OCI-LY1 (cell line): ENCODE results near the gene TBC1D14.

ENCODE experiments used
- H2AFZ ChIP-seq: fragments of 200-600 bp; sonication (generic), shearing (Covaris generic); 2 replicates; pipeline ENCODE4 v1.6.0; 2014; ENCODE audit warnings: antibody characterized with exemption, mild to moderate bottlenecking, low read length
- H3F3A ChIP-seq: fragments of 200-600 bp; sonication (generic), shearing (Covaris generic); 2 replicates; pipeline ENCODE4 v1.6.0; 2014; ENCODE audit warnings: mild to moderate bottlenecking, antibody characterized with exemption, low read length, moderate library complexity; ENCODE audit not compliant: insufficient read depth
- H3K27ac ChIP-seq: fragments of 200-600 bp; sonication (generic); 2 replicates; pipeline ENCODE4 v1.5.1; 2014; ENCODE audit warnings: low read length, mixed run types, mild to moderate bottlenecking, low read depth; ENCODE audit not compliant: poor library complexity, severe bottlenecking
- H3K27me3 ChIP-seq: fragments of 200-600 bp; sonication (generic); 2 replicates; pipeline ENCODE4 v1.6.0; 2014; ENCODE audit warnings: antibody characterized with exemption, mild to moderate bottlenecking, low read length, moderate library complexity; ENCODE audit not compliant: insufficient read depth
- H3K36me3 ChIP-seq: fragments of 200-600 bp; sonication (generic); 2 replicates; pipeline ENCODE4 v1.6.1; 2014; ENCODE audit warnings: mild to moderate bottlenecking, antibody characterized with exemption, low read length, moderate library complexity, mixed read lengths; ENCODE audit not compliant: insufficient read depth
- H3K4me1 ChIP-seq: fragments of 200-600 bp; sonication (generic); 2 replicates; pipeline ENCODE4 v1.5.1; 2014; ENCODE audit warnings: mild to moderate bottlenecking, low read length, moderate library complexity; ENCODE audit not compliant: insufficient read depth, severe bottlenecking
- H3K4me2 ChIP-seq: fragments of 200-600 bp; sonication (generic), shearing (Covaris generic); 2 replicates; pipeline ENCODE4 v1.6.1; 2014; ENCODE audit warnings: low read length
- H3K4me3 ChIP-seq: fragments of 200-600 bp; sonication (generic); 2 replicates; pipeline ENCODE4 v1.5.1; 2014; ENCODE audit warnings: low read length, low read depth, mild to moderate bottlenecking, mixed read lengths; ENCODE audit not compliant: poor library complexity, severe bottlenecking
- H3K79me2 ChIP-seq: fragments of 200-600 bp; shearing (Covaris generic); 2 replicates; pipeline ENCODE4 v1.6.1; 2016; ENCODE audit warnings: mixed run types, low read length, mixed read lengths; ENCODE audit not compliant: insufficient read depth
- H3K9ac ChIP-seq: fragments of 200-600 bp; sonication (generic), shearing (Covaris generic); 2 replicates; pipeline ENCODE4 v1.6.1; 2014; ENCODE audit warnings: mild to moderate bottlenecking, low read length, mixed read lengths
- H3K9me2 ChIP-seq: fragments of 200-600 bp; sonication (generic), shearing (Covaris generic); 2 replicates; pipeline ENCODE4 v1.6.1; 2014; ENCODE audit warnings: low read depth, mild to moderate bottlenecking, low read length, mixed read lengths
- H3K9me3 ChIP-seq: fragments of 200-600 bp; shearing (Covaris generic); 2 replicates; pipeline ENCODE4 v1.6.1; 2014; ENCODE audit warnings: low read length, mixed read lengths
- H4K20me1 ChIP-seq: fragments of 200-600 bp; sonication (generic), shearing (Covaris generic); 2 replicates; pipeline ENCODE4 v1.6.0; 2016; ENCODE audit warnings: mild to moderate bottlenecking, low read length; ENCODE audit not compliant: insufficient read depth
- EZH2 ChIP-seq: fragments of 200-600 bp; sonication (generic), shearing (Covaris generic); IDR thresholded peaks from 2 replicates; pipeline ENCODE4 v1.8.0; 2017; ENCODE audit warnings: borderline replicate concordance, mixed run types, mild to moderate bottlenecking, antibody characterized with exemption, low read length, moderate library complexity, mixed read lengths
- TF ChIP-seq, protein P1 (sequence below): fragments of 200-600 bp; sonication (generic), shearing (Covaris generic); IDR thresholded peaks from 2 replicates; pipeline ENCODE4 v1.5.1; 2017; ENCODE audit warnings: mild to moderate bottlenecking, antibody characterized with exemption, low read length, moderate library complexity, mixed read lengths

TBC1D14 gene

DNA sequence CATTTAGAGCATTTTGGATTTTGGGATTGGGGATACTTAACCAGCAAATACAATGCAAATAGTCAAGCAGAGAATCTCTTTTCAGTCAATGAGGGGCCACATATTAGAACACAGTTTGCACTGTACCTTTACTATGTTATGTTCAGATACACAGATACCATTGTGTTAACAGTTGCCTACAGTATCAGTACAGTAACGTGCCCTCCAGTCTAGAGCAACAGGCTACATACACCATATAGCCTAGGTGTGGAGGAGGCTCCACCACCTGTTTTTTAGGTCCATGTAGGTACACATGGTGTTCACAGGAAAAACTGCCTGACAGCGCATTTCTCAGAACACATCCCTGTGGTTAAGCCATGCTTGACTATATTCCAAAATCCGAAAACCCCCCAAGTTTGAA is 149.2 kb downstream of the TBC1D14 start:
- Histone ChIP-seq H3K4me3 (no peak overlapping the region), H3K9me3 (no peaks in the 10 kb centered on the region), H3F3A (no peaks in the 10 kb centered on the region), H3K4me1 (no peaks in the 10 kb centered on the region), H3K9ac (no peak overlapping the region), H3K27me3 (no peaks in the 10 kb centered on the region), H3K27ac (no peak overlapping the region), H2AFZ (no peak overlapping the region), H3K4me2 (no peak overlapping the region), H4K20me1 (no peaks in the 10 kb centered on the region), H3K9me2 (no peaks in the 10 kb centered on the region), H3K79me2 (no peaks in the 10 kb centered on the region), H3K36me3 (peaks cover 61% of the 10 kb centered on the region)
- no peak for TF ChIP-seq EZH2
- TF ChIP-seq, protein P1, sequence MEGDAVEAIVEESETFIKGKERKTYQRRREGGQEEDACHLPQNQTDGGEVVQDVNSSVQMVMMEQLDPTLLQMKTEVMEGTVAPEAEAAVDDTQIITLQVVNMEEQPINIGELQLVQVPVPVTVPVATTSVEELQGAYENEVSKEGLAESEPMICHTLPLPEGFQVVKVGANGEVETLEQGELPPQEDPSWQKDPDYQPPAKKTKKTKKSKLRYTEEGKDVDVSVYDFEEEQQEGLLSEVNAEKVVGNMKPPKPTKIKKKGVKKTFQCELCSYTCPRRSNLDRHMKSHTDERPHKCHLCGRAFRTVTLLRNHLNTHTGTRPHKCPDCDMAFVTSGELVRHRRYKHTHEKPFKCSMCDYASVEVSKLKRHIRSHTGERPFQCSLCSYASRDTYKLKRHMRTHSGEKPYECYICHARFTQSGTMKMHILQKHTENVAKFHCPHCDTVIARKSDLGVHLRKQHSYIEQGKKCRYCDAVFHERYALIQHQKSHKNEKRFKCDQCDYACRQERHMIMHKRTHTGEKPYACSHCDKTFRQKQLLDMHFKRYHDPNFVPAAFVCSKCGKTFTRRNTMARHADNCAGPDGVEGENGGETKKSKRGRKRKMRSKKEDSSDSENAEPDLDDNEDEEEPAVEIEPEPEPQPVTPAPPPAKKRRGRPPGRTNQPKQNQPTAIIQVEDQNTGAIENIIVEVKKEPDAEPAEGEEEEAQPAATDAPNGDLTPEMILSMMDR: no peak

DNA sequence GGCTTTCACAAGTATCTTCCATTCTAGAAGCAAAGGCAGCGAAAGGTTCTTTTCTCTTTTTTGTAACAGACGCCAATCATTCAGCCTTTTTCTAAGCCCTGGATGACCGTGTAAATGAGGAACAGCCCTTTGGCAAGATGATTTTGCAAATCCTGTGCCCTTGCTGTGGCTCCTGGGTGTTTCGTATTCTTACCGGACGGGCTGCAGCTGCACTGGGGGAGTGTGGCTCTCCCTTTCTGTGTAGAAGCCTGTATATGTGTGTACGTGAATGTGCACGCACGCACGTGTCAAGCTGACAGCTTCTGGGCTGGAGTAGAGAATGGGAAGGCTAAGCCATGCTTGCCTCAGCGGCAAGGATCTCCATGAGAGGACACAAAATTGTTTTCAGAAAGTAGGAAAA is 150.0 kb downstream of the TBC1D14 start:
- H3F3A ChIP-seq: no peaks in the 10 kb centered on the region
- no peak overlapping the region for H3K9ac ChIP-seq
- no peaks in the 10 kb centered on the region for H3K9me3 ChIP-seq
- H3K79me2 ChIP-seq: no peaks in the 10 kb centered on the region
- H3K27ac ChIP-seq: no peak overlapping the region
- H4K20me1 ChIP-seq: no peaks in the 10 kb centered on the region
- TF ChIP-seq, protein P1: no peak
- no peak overlapping the region for H3K4me3 ChIP-seq
- no peaks in the 10 kb centered on the region for H3K9me2 ChIP-seq
- no peak overlapping the region for H3K4me2 ChIP-seq
- no peaks in the 10 kb centered on the region for H3K27me3 ChIP-seq
- peaks cover 58% of the 10 kb centered on the region for H3K36me3 ChIP-seq
- H2AFZ ChIP-seq: no peak overlapping the region
- no peaks in the 10 kb centered on the region for H3K4me1 ChIP-seq

DNA sequence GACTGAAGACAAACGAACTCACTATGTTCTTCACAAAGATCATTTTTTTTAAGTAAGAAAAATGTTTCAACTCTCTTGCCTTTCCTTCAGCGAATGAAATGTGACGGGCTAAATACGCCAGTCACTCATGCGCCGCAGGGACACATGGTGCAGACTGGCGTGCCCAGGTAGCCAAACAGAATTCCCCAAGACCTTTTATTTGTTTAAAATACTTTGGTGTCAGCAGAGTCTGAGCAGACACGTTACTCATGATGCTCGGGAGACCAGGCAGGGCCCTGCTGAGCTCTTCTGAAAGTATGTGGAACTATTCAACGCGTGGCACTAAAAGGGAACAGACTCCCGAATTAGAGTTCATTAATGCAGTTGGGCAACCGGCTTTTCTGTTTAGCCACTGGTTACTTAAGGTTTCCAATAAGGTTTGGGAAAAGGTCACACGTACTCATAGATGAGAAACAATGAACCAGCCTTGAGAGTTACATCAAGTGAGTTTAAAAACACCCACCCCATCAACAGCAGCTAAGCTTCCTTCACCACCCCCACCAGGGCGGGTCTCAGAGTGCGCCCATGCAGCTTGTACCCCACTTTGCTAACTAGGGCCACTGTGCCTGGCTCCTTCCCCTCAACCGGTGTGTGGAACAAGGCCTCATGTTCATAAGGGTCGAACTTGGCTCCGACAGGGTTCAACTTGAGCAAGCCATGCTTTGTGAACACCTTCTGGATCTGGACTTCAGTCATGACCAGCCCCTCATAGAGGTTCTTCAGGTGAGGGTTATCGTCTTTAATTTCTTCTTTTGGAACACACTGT is 150.9 kb downstream of the TBC1D14 start:
- Histone ChIP-seq H3K79me2 (no peaks in the 10 kb centered on the region), H3K27ac (no peak overlapping the region), H3K4me3 (no peak overlapping the region), H3K4me1 (no peaks in the 10 kb centered on the region), H3K36me3 (peaks cover 59% of the 10 kb centered on the region), H3F3A (no peaks in the 10 kb centered on the region), H3K9ac (no peak overlapping the region), H2AFZ (no peak overlapping the region), H3K27me3 (no peaks in the 10 kb centered on the region), H3K9me3 (no peaks in the 10 kb centered on the region), H4K20me1 (no peaks in the 10 kb centered on the region), H3K4me2 (no peak overlapping the region), H3K9me2 (no peaks in the 10 kb centered on the region)
- TF ChIP-seq, protein P1: no peak
- TF ChIP-seq EZH2: no peak
